Smooth muscle cell (in vitro differentiated cells): ENCODE data around the gene OR52E5. TPM values are rescaled to one million over a fixed set of nuclear protein-coding genes. Genes with fewer than 3 reads are reported as not detected.
A peak's percentile ranks its signal among the peaks of the same experiment; 100 is the strongest.

Experiments used
- DNase-seq: peaks from one replicate; lab custom pipeline; 2025; ENCODE audit not compliant: unreplicated experiment; lab: John Stamatoyannopoulos, UW
- H2AFZ ChIP-seq: fragments of 200-600 bp; sonication (generic); 2 replicates; pipeline ENCODE4 v1.6.0; 2016; ENCODE audit warnings: antibody characterized with exemption, low read depth, mild to moderate bottlenecking
- H3F3A ChIP-seq: fragments of 200-600 bp; sonication (generic); 2 replicates; pipeline ENCODE4 v1.6.0; 2017; ENCODE audit warnings: antibody characterized with exemption, low read depth
- H3K27ac ChIP-seq: fragments of 200-600 bp; sonication (generic); 2 replicates; pipeline ENCODE4 v1.5.1; 2016; ENCODE audit warnings: low read depth, mild to moderate bottlenecking
- H3K27me3 ChIP-seq: fragments of 200-600 bp; sonication (generic); 2 replicates; pipeline ENCODE4 v1.6.1; 2016; ENCODE audit warnings: low read depth, mild to moderate bottlenecking
- H3K36me3 ChIP-seq: fragments of 200-600 bp; sonication (generic); 2 replicates; pipeline ENCODE4 v1.5.1; 2016; ENCODE audit warnings: low read depth
- H3K4me1 ChIP-seq: fragments of 200-600 bp; sonication (generic); 2 replicates; pipeline ENCODE4 v1.5.1; 2016; ENCODE audit warnings: low read depth
- H3K4me2 ChIP-seq: fragments of 200-600 bp; sonication (generic); 2 replicates; pipeline ENCODE4 v1.6.0; 2016; ENCODE audit warnings: mild to moderate bottlenecking
- H3K4me3 ChIP-seq: fragments of 200-600 bp; sonication (generic); 2 replicates; pipeline ENCODE4 v1.5.1; 2016; ENCODE audit warnings: mild to moderate bottlenecking
- H3K79me2 ChIP-seq: fragments of 200-600 bp; sonication (generic); 2 replicates; pipeline ENCODE4 v1.6.0; 2016; ENCODE audit warnings: low read depth, mild to moderate bottlenecking
- H3K9ac ChIP-seq: fragments of 200-600 bp; sonication (generic); 2 replicates; pipeline ENCODE4 v1.6.0; 2016; ENCODE audit warnings: low read depth
- H3K9me3 ChIP-seq: fragments of 200-600 bp; sonication (generic); replicated peaks from 2 replicates; pipeline ENCODE4 v1.5.1; 2016; ENCODE audit warnings: low read depth
- H4K20me1 ChIP-seq: fragments of 200-600 bp; sonication (generic); 2 replicates; pipeline ENCODE4 v1.6.0; 2016; ENCODE audit warnings: low read depth
- WGBS: methylation state at CpG from one replicate; pipeline ENCODE4 v1.1.7; 2016; ENCODE audit warnings: low lambda C conversion rate; 5-methylcytosine and 5-hydroxymethylcytosine counted together
- polyA plus RNA-seq: library from polyadenylated mRNA; unstranded; fragments of >200 nt; fragmentation: Nextera tagmentation; extraction: Ambion mirVana; gene quantifications from 2 replicates; pipeline ENCODE4 v1.2.1, GENCODE V29; 2016
- total RNA-seq: library from RNA; depleted of rRNA; stranded (reverse); fragments of >200 nt; gene quantifications from 2 replicates; pipeline ENCODE4 v1.2.3, GENCODE V29; 2014
- TF ChIP-seq, protein P1 (sequence below): fragments of 200-600 bp; sonication (generic); IDR thresholded peaks from 2 replicates; pipeline ENCODE4 v1.5.1; 2017; ENCODE audit warnings: borderline replicate concordance, mild to moderate bottlenecking, antibody characterized with exemption; ENCODE audit not compliant: insufficient read depth, poor library complexity, severe bottlenecking

Gene OR52E5
- total and polyA plus RNA-seq, 2 experiments from 2014 or later: not detected

DNA sequence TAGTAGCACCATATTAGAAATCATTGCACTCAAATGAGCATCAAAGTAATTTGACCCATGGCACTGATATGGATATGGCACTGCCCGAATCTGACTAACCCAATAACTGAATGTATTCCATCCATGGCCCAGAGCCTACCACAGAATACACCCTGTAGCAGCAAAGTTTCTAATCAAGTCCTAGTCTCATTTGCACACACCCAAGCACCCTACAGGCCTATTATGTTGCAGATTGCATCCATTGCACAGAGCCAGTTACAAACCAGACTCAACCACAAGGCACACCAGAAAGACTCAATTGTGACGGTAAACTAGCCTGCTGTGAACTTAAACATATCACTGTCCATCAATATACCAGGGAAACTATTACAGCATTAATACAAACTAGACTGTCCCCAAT, 6.5 kb downstream of the OR52E5 start:
- H3K9me3 ChIP-seq: no peaks in the 10 kb centered on the region
- 93% methylated on average over 2 of the region's 2 CpGs for WGBS
- no peaks in the 10 kb centered on the region for H4K20me1 ChIP-seq
- no peak overlapping the region for H3K27ac ChIP-seq
- H3K79me2 ChIP-seq: no peaks in the 10 kb centered on the region
- H2AFZ ChIP-seq: no peak overlapping the region
- H3K4me3 ChIP-seq: no peak overlapping the region
- TF ChIP-seq, protein P1, sequence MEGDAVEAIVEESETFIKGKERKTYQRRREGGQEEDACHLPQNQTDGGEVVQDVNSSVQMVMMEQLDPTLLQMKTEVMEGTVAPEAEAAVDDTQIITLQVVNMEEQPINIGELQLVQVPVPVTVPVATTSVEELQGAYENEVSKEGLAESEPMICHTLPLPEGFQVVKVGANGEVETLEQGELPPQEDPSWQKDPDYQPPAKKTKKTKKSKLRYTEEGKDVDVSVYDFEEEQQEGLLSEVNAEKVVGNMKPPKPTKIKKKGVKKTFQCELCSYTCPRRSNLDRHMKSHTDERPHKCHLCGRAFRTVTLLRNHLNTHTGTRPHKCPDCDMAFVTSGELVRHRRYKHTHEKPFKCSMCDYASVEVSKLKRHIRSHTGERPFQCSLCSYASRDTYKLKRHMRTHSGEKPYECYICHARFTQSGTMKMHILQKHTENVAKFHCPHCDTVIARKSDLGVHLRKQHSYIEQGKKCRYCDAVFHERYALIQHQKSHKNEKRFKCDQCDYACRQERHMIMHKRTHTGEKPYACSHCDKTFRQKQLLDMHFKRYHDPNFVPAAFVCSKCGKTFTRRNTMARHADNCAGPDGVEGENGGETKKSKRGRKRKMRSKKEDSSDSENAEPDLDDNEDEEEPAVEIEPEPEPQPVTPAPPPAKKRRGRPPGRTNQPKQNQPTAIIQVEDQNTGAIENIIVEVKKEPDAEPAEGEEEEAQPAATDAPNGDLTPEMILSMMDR: no peak
- H3K4me2 ChIP-seq: no peak overlapping the region
- no peaks in the 10 kb centered on the region for H3K27me3 ChIP-seq
- no peak for DNase-seq
- no peaks in the 10 kb centered on the region for H3F3A ChIP-seq
- H3K9ac ChIP-seq: no peak overlapping the region
- no peaks in the 10 kb centered on the region for H3K36me3 ChIP-seq
- no peaks in the 10 kb centered on the region for H3K4me1 ChIP-seq

DNA sequence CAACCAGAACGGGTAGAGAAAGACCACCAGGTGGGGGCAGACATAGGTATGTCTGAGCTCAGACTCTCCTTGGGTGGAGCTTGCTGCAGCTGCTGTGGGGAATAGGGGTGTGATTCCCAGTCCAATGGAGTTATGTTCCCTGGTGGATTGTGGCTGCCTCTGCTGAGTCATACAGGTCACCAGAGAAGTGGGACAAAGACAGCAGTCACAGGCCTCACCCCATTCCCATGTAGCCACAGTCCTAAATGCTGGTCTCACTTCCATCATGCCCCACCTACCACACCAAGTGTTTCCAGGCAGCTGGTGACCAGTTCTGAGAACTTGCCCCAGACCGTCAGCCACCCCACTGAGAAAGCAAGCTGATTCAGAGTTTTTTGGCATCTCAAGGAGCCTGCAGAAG, 17.5 kb downstream of the OR52E5 start:
- TF ChIP-seq, protein P1: no peak
- H3K9me3 ChIP-seq: no peaks in the 10 kb centered on the region

DNA sequence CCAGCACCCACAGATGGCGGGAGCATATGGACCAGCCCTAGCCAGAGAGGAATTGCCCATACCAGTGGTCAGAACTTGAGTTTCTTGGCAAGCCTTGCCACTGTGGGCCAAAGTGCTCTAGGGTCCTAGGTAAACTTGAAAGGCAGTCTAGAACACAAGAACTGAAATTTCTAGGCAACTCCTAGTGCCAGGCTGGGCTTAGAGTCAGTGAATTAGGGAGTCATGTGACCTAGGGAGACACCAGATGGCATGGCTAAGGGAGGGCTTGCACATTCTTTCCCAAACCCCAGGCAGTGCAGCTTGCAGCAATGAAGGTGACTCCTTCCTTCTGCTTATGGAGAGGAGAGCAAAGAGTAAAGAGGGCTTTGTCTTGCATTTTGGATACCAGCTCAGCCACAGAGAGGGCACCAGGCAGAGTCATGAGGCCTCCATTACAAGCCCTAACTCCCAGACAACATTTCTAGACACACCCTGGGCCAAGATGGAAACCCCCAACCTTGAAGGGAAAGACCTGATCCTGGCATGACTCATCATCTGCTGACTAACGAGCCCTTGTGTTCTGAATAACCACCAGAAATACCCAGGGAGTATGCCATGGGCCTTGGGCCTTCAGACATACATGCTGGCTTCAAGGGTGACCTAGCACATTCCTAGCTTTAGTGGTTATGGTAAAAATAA, 29.9 kb downstream of the OR52E5 start:
- Histone ChIP-seq H3K4me2 (no peak overlapping the region), H2AFZ (no peak overlapping the region), H3K4me3 (no peak overlapping the region), H3F3A (no peaks in the 10 kb centered on the region), H3K9ac (no peak overlapping the region), H3K27ac (no peak overlapping the region), H3K36me3 (no peaks in the 10 kb centered on the region), H3K9me3 (no peaks in the 10 kb centered on the region), H4K20me1 (no peaks in the 10 kb centered on the region), H3K79me2 (no peaks in the 10 kb centered on the region), H3K27me3 (no peaks in the 10 kb centered on the region), H3K4me1 (no peaks in the 10 kb centered on the region)
- WGBS: 69% methylated on average over 2 of the region's 2 CpGs
- no peak for DNase-seq
- TF ChIP-seq, protein P1: no peak

More for the DNA sequence above, 17.5 kb downstream of the OR52E5 start:
- no peak overlapping the region for H3K27ac ChIP-seq
- no peaks in the 10 kb centered on the region for H4K20me1 ChIP-seq
- H3K9ac ChIP-seq: no peak overlapping the region
- H3K36me3 ChIP-seq: no peaks in the 10 kb centered on the region
- no peak for DNase-seq
- no peaks in the 10 kb centered on the region for H3K79me2 ChIP-seq
- no peaks in the 10 kb centered on the region for H3F3A ChIP-seq
- 88% methylated on average over 2 of the region's 2 CpGs for WGBS
- H3K4me2 ChIP-seq: no peak overlapping the region
- no peaks in the 10 kb centered on the region for H3K4me1 ChIP-seq
- no peaks in the 10 kb centered on the region for H3K27me3 ChIP-seq
- H2AFZ ChIP-seq: no peak overlapping the region
- no peak overlapping the region for H3K4me3 ChIP-seq

DNA sequence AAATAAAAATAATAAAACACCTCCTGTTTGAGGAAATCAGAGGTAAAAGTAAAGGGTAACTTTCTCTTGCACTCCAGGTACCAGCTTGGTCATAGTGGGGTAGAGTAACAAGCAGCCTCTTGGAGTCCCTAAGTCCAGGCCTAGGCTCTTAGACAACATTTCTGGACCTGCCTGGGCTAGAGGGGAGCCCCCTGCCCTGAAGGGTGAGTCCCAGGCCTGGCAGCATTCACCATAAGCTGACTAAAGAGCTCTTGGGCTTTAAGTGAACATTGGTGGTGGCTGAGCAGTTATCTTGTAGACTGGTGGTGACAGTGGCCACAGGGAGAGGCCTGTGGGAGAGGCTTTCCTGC, 30.4 kb downstream of the OR52E5 start:
- H4K20me1 ChIP-seq: no peaks in the 10 kb centered on the region
- H3K4me3 ChIP-seq: no peak overlapping the region
- H3K36me3 ChIP-seq: no peaks in the 10 kb centered on the region
- H3F3A ChIP-seq: no peaks in the 10 kb centered on the region
- H2AFZ ChIP-seq: no peak overlapping the region
- no peaks in the 10 kb centered on the region for H3K79me2 ChIP-seq
- no peak overlapping the region for H3K9ac ChIP-seq
- H3K4me1 ChIP-seq: no peaks in the 10 kb centered on the region
- H3K4me2 ChIP-seq: no peak overlapping the region
- no peaks in the 10 kb centered on the region for H3K9me3 ChIP-seq
- peak overlapping the region; percentile 19 for H3K27ac ChIP-seq
- H3K27me3 ChIP-seq: no peaks in the 10 kb centered on the region
- DNase-seq: no peak
- TF ChIP-seq, protein P1: no peak
